HepG2 (cell line): ENCODE data around the gene TRAPPC1. TPM values are rescaled to one million over a fixed set of nuclear protein-coding genes. Genes with fewer than 3 reads are reported as not detected.

Experiments
- ATF1 ChIP-seq: IDR thresholded peaks from 2 replicates; pipeline ENCODE4 v1.6.1; 2016; ENCODE audit warnings: mild to moderate bottlenecking, control low read depth
- CBX5 ChIP-seq: sonication (generic); formaldehyde crosslinking; IDR thresholded peaks from 2 replicates; pipeline ENCODE4 v1.4.0; 2020; ENCODE audit warnings: missing genetic modification reagents, borderline replicate concordance
- FOXA1 ChIP-seq, 2 experiments: fragments of 450-650 bp in 1 of 2; sonication (generic) in 1 of 2; formaldehyde crosslinking in 1 of 2; IDR thresholded peaks; 2 replicates each; pipeline versions ENCODE4 v1.4.0 to v1.6.1; 2016 to 2020; ENCODE audit warnings: missing genetic modification reagents in 1 of 2
- FOXO4 ChIP-seq: sonication (generic); formaldehyde crosslinking; conservative IDR thresholded peaks from 2 replicates; pipeline ENCODE4 v1.8.1; 2023; ENCODE audit warnings: missing genetic modification reagents
- KAT2B ChIP-seq: fragments of 150-350 bp; IDR thresholded peaks from 2 replicates; pipeline ENCODE4 v1.6.1; 2014; ENCODE audit warnings: low read depth, low read length, borderline replicate concordance
- RFX3 ChIP-seq: IDR thresholded peaks from 2 replicates; pipeline ENCODE4 v1.6.1; 2016; ENCODE audit warnings: missing biosample characterization, missing genetic modification reagents
- RXRB ChIP-seq: IDR thresholded peaks from 2 replicates; pipeline ENCODE4 v1.6.1; 2016; ENCODE audit warnings: borderline replicate concordance, missing genetic modification reagents, missing compliant biosample characterization
- SNAPC2 ChIP-seq: sonication (generic); formaldehyde crosslinking; IDR thresholded peaks from 2 replicates; pipeline ENCODE4 v1.8.1; 2022; ENCODE audit warnings: mild to moderate bottlenecking, missing genetic modification reagents
- THAP8 ChIP-seq: sonication (generic); formaldehyde crosslinking; IDR thresholded peaks from 2 replicates; pipeline ENCODE4 v1.5.1; 2020; ENCODE audit warnings: missing genetic modification reagents, mild to moderate bottlenecking, borderline replicate concordance
- ZBTB3 ChIP-seq: sonication (generic); formaldehyde crosslinking; IDR thresholded peaks from 2 replicates; pipeline ENCODE4 v1.4.0; 2020; ENCODE audit warnings: low read depth, mild to moderate bottlenecking, moderate library complexity, missing genetic modification reagents, borderline replicate concordance
- ZBTB7A ChIP-seq: sonication (generic); formaldehyde crosslinking; IDR thresholded peaks from 2 replicates; pipeline ENCODE4 v1.8.0; 2022; ENCODE audit warnings: mild to moderate bottlenecking, missing genetic modification reagents
- ZHX2 ChIP-seq, 2 experiments: sonication (generic) in 1 of 2; formaldehyde crosslinking in 1 of 2; IDR thresholded peaks; 2 replicates each; pipeline versions ENCODE4 v1.6.1 to v1.9.0; 2014 to 2022; ENCODE audit warnings: antibody characterized with exemption in 1 of 2, borderline replicate concordance in 1 of 2, inconsistent platforms in 1 of 2, low read depth in 1 of 2, missing genetic modification reagents in 1 of 2
- ZKSCAN1 ChIP-seq: fragments of 150-350 bp; IDR thresholded peaks from 2 replicates; pipeline ENCODE4 v1.6.1; 2014; ENCODE audit warnings: low read length
- ZNF232 ChIP-seq: sonication (generic); formaldehyde crosslinking; IDR thresholded peaks from 2 replicates; pipeline ENCODE4 v1.4.0; 2020; ENCODE audit warnings: missing genetic modification reagents, borderline replicate concordance
- ZNF414 ChIP-seq: sonication (generic); formaldehyde crosslinking; IDR thresholded peaks from 2 replicates; pipeline ENCODE4 v1.5.0; 2020; ENCODE audit warnings: missing genetic modification reagents
- polyA plus RNA-seq, 8 experiments: library from polyadenylated mRNA; depleted of rRNA in 3 of 8; stranded (reverse) in 7 of 8; unstranded in 1 of 8; fragments of >200 nt; fragmentation: Illumina TruSeq in 4 of 8; extraction: Trizol in 4 of 8; gene quantifications; 2 replicates each; pipeline versions ENCODE4 v1.2.1 to v1.2.3, GENCODE V29; 2011 to 2016; ENCODE audit warnings: low read depth in 4 of 8, missing spikeins in 1 of 8, mixed read lengths in 1 of 8; ENCODE audit not compliant: insufficient read depth in 1 of 8
- total RNA-seq, 5 experiments: library from RNA; depleted of rRNA; stranded (reverse); fragments of >200 nt; fragmentation: Illumina TruSeq; extraction: Trizol; gene quantifications; 2 replicates each; pipeline ENCODE4 v1.2.3, GENCODE V29; 2016; ENCODE audit warnings: low read depth in 1 of 5
- TF ChIP-seq, protein P1 (sequence below): sonication (generic); formaldehyde crosslinking; IDR thresholded peaks from 2 replicates; pipeline ENCODE4 v1.9.0; 2021; ENCODE audit warnings: missing genetic modification reagents, mild to moderate bottlenecking, borderline replicate concordance

Gene TRAPPC1
- total and polyA plus RNA-seq, 2 of the 13 experiments (the other 11 are each of a cell fraction or from before 2014, with no cell fraction given), result 28.1 to 44.9 TPM

DNA sequence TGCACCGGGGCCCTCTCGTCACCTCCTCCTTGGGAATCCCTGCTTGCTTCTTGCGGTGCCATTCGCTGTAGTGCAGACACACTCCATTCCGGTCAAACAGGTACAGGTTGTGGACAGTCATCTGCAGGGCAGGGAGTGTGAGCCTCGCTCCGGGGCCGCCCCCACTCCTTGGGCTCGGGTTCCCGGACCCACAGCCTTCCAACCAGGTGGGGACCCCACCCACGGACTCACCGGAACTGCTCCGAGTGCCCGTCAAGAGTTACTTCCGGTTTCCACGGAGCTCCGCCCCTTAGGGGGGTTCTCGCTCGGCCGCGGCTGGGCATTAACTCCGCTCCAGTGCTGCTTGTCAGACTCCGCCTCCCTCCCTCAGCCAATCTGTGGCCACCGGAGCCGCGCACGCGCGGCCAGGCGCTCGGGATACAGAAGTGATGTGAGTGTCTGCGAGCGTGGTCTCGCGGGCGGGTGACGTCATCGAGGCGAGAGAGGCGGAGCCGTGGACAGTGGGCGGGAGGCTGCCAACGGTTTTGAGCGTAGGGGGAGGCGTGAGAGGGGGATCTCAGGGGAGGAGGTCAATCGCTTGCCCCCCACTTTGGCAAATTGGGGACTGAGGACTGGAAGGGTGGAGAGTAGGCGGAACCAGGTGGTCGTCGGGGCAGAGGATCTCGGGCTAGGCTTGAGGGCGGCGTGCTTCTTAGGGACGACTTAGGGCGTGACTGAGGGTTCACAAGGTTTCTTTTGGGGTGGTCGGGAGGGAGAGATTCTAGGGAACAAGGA lies at the start of gene TRAPPC1, which contains the start of gene CNTROB (continued):
- TF ChIP-seq ZHX2 (IDR thresholded peaks at IDR 0.05; ENCODE audit: low read depth) (no peak), ZHX2 (CRISPR knock-in tag; IDR thresholded peaks at IDR 0.05; ENCODE audit: borderline replicate concordance) (no peak), SNAPC2 (CRISPR knock-in tag) (no peak), ZKSCAN1 (peak; percentile 53), RFX3 (no peak), RXRB (no peak; the same call in 1 of the 2 replicates), ZNF232 (0 out of 2 replicates have a peak, but pooled peaks have one; percentile 57), ZNF414 (CRISPR knock-in tag) (no peak; the same call in 1 of the 2 replicates), ZBTB3 (no peak), THAP8 (CRISPR knock-in tag) (no peak), ATF1 (CRISPR knock-in tag) (peak; percentile 87), FOXO4 (no peak), CBX5 (CRISPR knock-in tag) (no peak), KAT2B (no peak), ZBTB7A (CRISPR knock-in tag) (no peak), FOXA1 (IDR thresholded peaks at IDR 0.05) (no peak), FOXA1 (CRISPR knock-in tag; IDR thresholded peaks at IDR 0.05) (no peak)
- TF ChIP-seq, protein P1, sequence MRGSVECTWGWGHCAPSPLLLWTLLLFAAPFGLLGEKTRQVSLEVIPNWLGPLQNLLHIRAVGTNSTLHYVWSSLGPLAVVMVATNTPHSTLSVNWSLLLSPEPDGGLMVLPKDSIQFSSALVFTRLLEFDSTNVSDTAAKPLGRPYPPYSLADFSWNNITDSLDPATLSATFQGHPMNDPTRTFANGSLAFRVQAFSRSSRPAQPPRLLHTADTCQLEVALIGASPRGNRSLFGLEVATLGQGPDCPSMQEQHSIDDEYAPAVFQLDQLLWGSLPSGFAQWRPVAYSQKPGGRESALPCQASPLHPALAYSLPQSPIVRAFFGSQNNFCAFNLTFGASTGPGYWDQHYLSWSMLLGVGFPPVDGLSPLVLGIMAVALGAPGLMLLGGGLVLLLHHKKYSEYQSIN (CRISPR knock-in tag), result no peak
